ENCODE results near the gene EDEM3. TPM values are rescaled to one million over a fixed set of nuclear protein-coding genes. Genes with fewer than 3 reads are reported as not detected.
A peak's percentile ranks its signal among the peaks of the same experiment; 100 is the strongest.

Gene EDEM3
- total and polyA plus RNA-seq, 2 donors (not counting 1 experiment from before 2014, with no cell fraction given) = 40.2 to 47.9 TPM

- Histone ChIP-seq H3K79me2 (ENCODE audit: control insufficient read depth, insufficient read depth, low read length) (no peaks in the 10 kb centered on the region), H3K36me3 (ENCODE audit: control insufficient read depth, insufficient read depth, low read length) (no peaks in the 10 kb centered on the region), H3K9me3 (ENCODE audit: control insufficient read depth, insufficient read depth, low read depth, low read length) (no peaks in the 10 kb centered on the region), H3K27me3 (ENCODE audit: control insufficient read depth, insufficient read depth, low read length) (no peaks in the 10 kb centered on the region), H3K4me2 (ENCODE audit: extremely low read depth, insufficient read depth, low read length) (no peak overlapping the region), H3K4me1 (ENCODE audit: control insufficient read depth, extremely low read depth, insufficient read depth, low read length) (no peaks in the 10 kb centered on the region), H3K27ac (ENCODE audit: insufficient read depth, low read length) (no peak overlapping the region), H3K9ac (ENCODE audit: insufficient read depth, low read length) (no peak overlapping the region), H4K20me1 (ENCODE audit: control insufficient read depth, extremely low read depth, insufficient read depth, low read length) (no peaks in the 10 kb centered on the region), H2AFZ (ENCODE audit: low read length) (no peak overlapping the region), H3K4me3 (replicated peaks in 1 of 4; ENCODE audit: control extremely low read depth in 1 of 4, insufficient read depth in 1 of 4, low read depth in 3 of 4, low read length in 4 of 4) (no peak overlapping the region)
- TF ChIP-seq CTCF (conservative IDR thresholded peaks at IDR 0.05 in 1 of 2, IDR thresholded peaks at IDR 0.05 in 1 of 2; ENCODE audit: low read depth in 1 of 2, low read length in 2 of 2) (no peak), EZH2 (IDR thresholded peaks at IDR 0.05; ENCODE audit: low read length, missing control alignments) (no peak)
- DNase-seq (ENCODE audit: low read depth in 2 of 2) = peak; percentile 7 to 91
Measured at GRCh38 chr1:184693011-184693410, 61.6 kb downstream of the EDEM3 start.

- Histone ChIP-seq H3K79me2 (ENCODE audit: control insufficient read depth, insufficient read depth, low read length) (no peaks in the 10 kb centered on the region), H2AFZ (ENCODE audit: low read length) (no peak overlapping the region), H3K27me3 (ENCODE audit: control insufficient read depth, insufficient read depth, low read length) (no peaks in the 10 kb centered on the region), H3K27ac (ENCODE audit: insufficient read depth, low read length) (no peak overlapping the region), H3K9ac (ENCODE audit: insufficient read depth, low read length) (no peak overlapping the region), H3K4me1 (ENCODE audit: control insufficient read depth, extremely low read depth, insufficient read depth, low read length) (no peaks in the 10 kb centered on the region), H3K4me3 (replicated peaks in 1 of 4; ENCODE audit: control extremely low read depth in 1 of 4, insufficient read depth in 1 of 4, low read depth in 3 of 4, low read length in 4 of 4) (no peak overlapping the region), H3K4me2 (ENCODE audit: extremely low read depth, insufficient read depth, low read length) (no peak overlapping the region), H4K20me1 (ENCODE audit: control insufficient read depth, extremely low read depth, insufficient read depth, low read length) (no peaks in the 10 kb centered on the region), H3K36me3 (ENCODE audit: control insufficient read depth, insufficient read depth, low read length) (no peaks in the 10 kb centered on the region), H3K9me3 (ENCODE audit: control insufficient read depth, insufficient read depth, low read depth, low read length) (no peaks in the 10 kb centered on the region)
- peak; percentile 83 to 85 for TF ChIP-seq CTCF (conservative IDR thresholded peaks at IDR 0.05 in 1 of 2, IDR thresholded peaks at IDR 0.05 in 1 of 2; ENCODE audit: low read depth in 1 of 2, low read length in 2 of 2)
- TF ChIP-seq EZH2 (IDR thresholded peaks at IDR 0.05; ENCODE audit: low read length, missing control alignments) = no peak
- DNase-seq (ENCODE audit: low read depth in 2 of 2) = peak; percentile 61 to 72
Measured at GRCh38 chr1:184691719-184692324, 62.8 kb downstream of the EDEM3 start.

GRCh38 chr1:184686540-184686939, 68.1 kb downstream of the EDEM3 start:
- Histone ChIP-seq H4K20me1 (ENCODE audit: control insufficient read depth, extremely low read depth, insufficient read depth, low read length) (no peaks in the 10 kb centered on the region), H3K27me3 (ENCODE audit: control insufficient read depth, insufficient read depth, low read length) (no peaks in the 10 kb centered on the region), H3K9ac (ENCODE audit: insufficient read depth, low read length) (no peak overlapping the region), H3K27ac (ENCODE audit: insufficient read depth, low read length) (no peak overlapping the region), H3K4me2 (ENCODE audit: extremely low read depth, insufficient read depth, low read length) (no peak overlapping the region), H2AFZ (ENCODE audit: low read length) (no peak overlapping the region), H3K4me3 (replicated peaks in 1 of 4; ENCODE audit: control extremely low read depth in 1 of 4, insufficient read depth in 1 of 4, low read depth in 3 of 4, low read length in 4 of 4) (no peak overlapping the region), H3K4me1 (ENCODE audit: control insufficient read depth, extremely low read depth, insufficient read depth, low read length) (no peaks in the 10 kb centered on the region), H3K36me3 (ENCODE audit: control insufficient read depth, insufficient read depth, low read length) (no peaks in the 10 kb centered on the region), H3K79me2 (ENCODE audit: control insufficient read depth, insufficient read depth, low read length) (no peaks in the 10 kb centered on the region), H3K9me3 (ENCODE audit: control insufficient read depth, insufficient read depth, low read depth, low read length) (no peaks in the 10 kb centered on the region)
- peak in 1 of 2 donors; percentile 31 for DNase-seq (ENCODE audit: low read depth in 2 of 2)
- TF ChIP-seq CTCF (conservative IDR thresholded peaks at IDR 0.05 in 1 of 2, IDR thresholded peaks at IDR 0.05 in 1 of 2; ENCODE audit: low read depth in 1 of 2, low read length in 2 of 2) (no peak), EZH2 (IDR thresholded peaks at IDR 0.05; ENCODE audit: low read length, missing control alignments) (no peak)

Data from fibroblast of lung (primary cell).